GM19438 (cell line): ENCODE results near the gene MYOG.

Experiments used
- ATAC-seq: cut with Tn5 transposase; IDR thresholded peaks from one replicate; pipeline ENCODE4 v1.9.1; 2021; ENCODE audit warnings: low read depth; ENCODE audit not compliant: unreplicated experiment

MYOG gene

DNA sequence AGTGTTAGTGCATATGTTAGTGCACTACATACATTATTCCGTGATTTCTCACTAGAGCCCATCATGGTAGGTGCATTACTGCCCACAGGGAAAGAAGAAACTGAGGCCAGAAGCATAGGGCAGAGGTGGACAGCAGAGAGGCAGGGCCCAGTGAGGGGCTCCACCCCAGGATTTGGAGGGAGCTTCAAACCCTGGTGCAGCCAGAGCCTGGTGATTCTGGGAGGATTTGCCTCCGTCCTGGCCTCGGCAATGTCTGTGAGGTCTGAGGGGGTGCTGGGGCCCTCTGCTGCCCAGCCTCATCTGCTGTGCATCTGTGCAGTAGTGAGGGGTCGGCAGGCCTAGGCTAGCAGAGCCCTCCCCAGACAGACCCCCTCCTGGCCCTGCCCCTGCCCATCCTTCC is 36.7 kb downstream of the MYOG start:
- no peak for ATAC-seq

DNA sequence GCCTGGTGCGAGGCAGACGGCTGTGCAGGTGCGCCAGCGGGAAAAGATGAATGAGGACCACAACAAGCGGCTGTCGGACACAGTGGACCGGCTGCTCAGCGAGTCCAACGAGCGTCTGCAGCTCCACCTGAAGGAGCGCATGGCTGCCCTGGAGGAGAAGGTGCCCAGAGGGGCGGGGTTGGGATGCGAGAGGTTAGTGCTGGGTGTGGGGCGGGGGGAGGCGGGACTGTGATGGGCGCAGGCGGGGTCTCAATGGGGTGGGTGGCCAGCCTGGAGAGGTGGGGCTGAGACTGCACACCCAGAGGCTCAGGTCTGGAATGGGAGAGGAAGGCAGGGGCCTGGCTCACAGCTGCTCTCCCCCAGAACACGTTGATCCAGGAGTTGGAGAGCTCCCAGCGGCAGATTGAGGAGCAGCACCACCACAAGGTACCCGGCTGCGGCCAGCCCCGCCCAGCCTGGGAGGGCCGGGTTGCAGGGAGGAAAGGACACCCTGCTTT is 37.2 kb downstream of the MYOG start:
- no peak for ATAC-seq

GRCh38 chr1:203048086-203048485 is 37.7 kb downstream of the MYOG start:
- ATAC-seq, result no peak

DNA sequence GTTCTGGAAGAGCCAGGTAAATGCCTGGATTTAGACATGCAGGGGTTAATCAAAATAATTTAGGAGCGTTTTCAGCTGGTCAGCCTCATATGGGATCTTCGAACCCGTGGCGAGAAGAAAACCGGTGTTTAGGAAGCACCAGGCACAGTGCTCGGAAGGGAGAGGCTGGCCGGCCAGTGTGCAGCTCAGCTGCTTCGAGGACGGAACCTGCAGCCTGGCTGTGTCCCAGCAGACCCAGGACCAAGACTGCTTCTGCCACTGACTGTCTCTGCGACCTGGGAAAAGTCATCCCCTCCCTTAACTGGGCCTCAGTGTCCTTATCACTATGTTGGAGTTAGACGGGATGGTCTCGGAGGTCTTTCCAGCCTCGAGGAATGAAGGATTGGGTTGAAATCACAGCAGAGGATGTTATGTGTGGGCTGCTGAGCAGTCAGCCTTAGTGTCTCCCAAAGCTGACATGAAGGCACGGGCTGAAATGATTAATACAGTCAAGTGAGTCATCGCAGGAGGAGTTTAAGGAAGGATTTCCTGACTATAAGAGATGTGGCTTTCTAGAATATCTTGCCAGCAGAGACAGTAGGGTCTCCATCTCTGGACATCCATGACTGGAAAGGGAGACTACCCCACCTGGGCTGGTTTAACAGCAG is 38.7 kb downstream of the MYOG start:
- no peak for ATAC-seq

GRCh38 chr1:203045821-203046594 is 39.8 kb downstream of the MYOG start:
- ATAC-seq, result no peak

GRCh38 chr1:203045336-203045735 is 40.5 kb downstream of the MYOG start:
- ATAC-seq, result no peak

DNA sequence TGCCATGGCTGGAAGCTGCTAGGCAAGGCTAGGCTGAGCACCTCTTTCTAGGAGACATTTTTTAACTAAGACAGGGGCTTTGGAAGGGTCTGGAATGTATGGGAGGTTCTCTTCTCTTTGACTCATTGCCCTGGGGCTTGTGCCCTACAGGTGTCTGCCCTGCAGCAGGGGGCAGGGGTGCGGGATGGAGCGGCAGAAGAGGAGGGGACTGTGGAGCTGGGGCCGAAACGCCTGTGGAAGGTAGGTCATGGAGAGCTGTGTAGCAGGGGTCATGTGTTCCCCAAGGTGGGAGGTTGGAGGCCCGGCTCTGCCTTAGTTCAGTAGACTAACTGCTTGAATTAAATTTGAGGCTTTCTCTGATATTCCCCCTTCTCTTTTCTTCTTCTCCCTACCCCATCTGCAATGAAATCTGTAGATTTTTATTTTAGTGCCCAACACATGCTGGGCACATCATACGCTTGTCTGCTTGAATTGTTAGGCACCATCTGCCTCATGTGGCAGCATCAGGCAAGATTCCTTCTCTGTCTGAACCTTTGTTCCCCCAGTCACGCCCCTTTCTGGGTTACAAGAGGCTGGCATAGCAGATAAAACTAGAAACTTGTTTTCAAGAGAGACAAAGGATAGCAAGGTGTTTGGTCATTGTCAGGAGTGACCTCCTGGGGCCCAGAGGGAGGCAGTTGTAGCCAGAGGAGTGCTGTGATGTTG is 41.1 kb downstream of the MYOG start:
- no peak for ATAC-seq

GRCh38 chr1:203043830-203044545 is 41.8 kb downstream of the MYOG start:
- ATAC-seq, result no peak

- no peak for ATAC-seq
These were observed 44.4 kb downstream of the MYOG start for GRCh38 chr1:203041351-203041932.

GRCh38 chr1:203040513-203041275 is 45.1 kb downstream of the MYOG start:
- ATAC-seq, result no peak

GRCh38 chr1:203039609-203040512 is 46.0 kb downstream of the MYOG start:
- ATAC-seq, result no peak

GRCh38 chr1:203038891-203039608 is 46.8 kb downstream of the MYOG start:
- ATAC-seq, result no peak

DNA sequence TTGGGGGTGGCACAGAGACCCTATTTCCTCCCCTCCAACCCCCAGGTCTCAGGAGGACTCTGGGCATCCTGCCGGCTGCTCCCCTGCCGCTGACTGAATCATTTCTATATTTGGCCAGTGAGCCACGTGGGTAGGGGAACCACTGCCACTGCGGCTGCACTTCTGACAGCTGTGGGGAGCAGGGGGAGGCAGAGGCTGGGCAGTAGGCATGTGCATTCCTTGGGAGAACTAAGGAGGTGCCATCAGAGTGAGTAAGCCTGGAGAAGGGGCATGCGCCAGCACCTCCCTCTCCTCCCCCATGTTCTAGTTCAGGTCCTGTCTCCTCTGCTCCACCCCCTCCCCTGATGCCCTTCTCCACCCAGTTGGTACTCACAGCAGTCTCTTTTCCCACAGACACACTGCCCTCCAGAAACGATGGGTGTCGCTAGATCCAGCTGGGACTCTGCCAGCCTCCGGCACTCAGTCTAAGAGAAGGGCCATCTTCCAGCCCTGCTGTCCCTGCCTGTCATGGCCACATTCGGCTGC is 47.5 kb downstream of the MYOG start:
- ATAC-seq, result no peak

GRCh38 chr1:203037509-203038190 is 48.2 kb downstream of the MYOG start:
- no peak for ATAC-seq

DNA sequence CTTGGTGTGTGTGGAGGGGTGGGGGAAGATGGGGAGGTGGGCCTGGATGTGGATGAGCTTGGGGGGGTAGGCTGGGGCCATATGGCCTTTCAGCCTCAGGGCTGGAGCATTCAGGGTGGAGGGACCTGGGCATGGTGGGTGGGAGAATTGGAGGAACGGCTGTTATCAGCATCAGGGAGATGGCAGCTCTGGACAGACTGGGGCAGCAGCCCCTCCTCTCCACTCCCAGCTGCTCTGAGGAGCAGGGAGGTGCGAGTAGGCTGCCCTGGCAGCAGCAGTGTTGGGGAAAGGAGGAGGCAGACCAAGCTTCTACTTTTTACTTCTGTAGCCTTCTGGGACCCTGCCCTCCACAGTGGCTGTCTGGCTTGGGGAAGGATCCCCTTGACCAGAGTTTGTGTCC is 49.3 kb downstream of the MYOG start:
- no peak for ATAC-seq

GRCh38 chr1:203036135-203036534 is 49.7 kb downstream of the MYOG start:
- no peak for ATAC-seq
